PC-3 (cell line): Measurements from ENCODE around the gene EXOC4. TPM values are rescaled to one million over a fixed set of nuclear protein-coding genes. Genes with fewer than 3 reads are reported as not detected.

Source experiments
- ATAC-seq: fragments of 200-7000 bp; cut with Tn5 transposase; 2 replicates; pipeline ENCODE4 v1.9.1; 2020; ENCODE audit warnings: mild to moderate bottlenecking, moderate library complexity
- BruUV-seq: library from RNA; stranded (reverse); fragments of 400-500 nt; replicated peaks from 2 replicates; lab custom pipeline; 2021; lab: Mats Ljungman, UMichigan
- CTCF ChIA-PET: fragments of 300-600 bp; sonication (Branson Sonifier 250); formaldehyde crosslinking; loops from one replicate; lab custom pipeline; 2022; ENCODE audit warnings: antibody characterized with exemption; lab: Charles Lee
- POLR2A ChIA-PET: fragments of 300-600 bp; sonication (Branson Sonifier 250); formaldehyde crosslinking; loops from one replicate; lab custom pipeline; 2022; ENCODE audit warnings: antibody characterized with exemption; ENCODE audit not compliant: unreplicated experiment; lab: Charles Lee
- DNase-seq: peaks from one replicate; pipeline ENCODE4 v3.0.0-alpha.2; 2015
- H2AFZ ChIP-seq: fragments of 300-600 bp; sonication (generic); 2 replicates; pipeline ENCODE4 v1.6.0; 2016; ENCODE audit warnings: antibody characterized with exemption, low read length
- H3F3A ChIP-seq: fragments of 300-600 bp; sonication (generic); one replicate; pipeline ENCODE4 v1.6.0; 2017; ENCODE audit warnings: antibody characterized with exemption, low read length, control low read depth, mild to moderate bottlenecking; ENCODE audit not compliant: unreplicated experiment
- H3K27ac ChIP-seq: fragments of 300-600 bp; sonication (generic); 2 replicates; pipeline ENCODE4 v1.5.1; 2016; ENCODE audit warnings: mild to moderate bottlenecking, low read length
- H3K27me3 ChIP-seq: fragments of 300-600 bp; sonication (generic); 2 replicates; pipeline ENCODE4 v1.6.1; 2016; ENCODE audit warnings: low read length, mixed read lengths
- H3K36me3 ChIP-seq: fragments of 300-600 bp; sonication (generic); 2 replicates; pipeline ENCODE4 v1.6.1; 2016; ENCODE audit warnings: low read depth, mixed run types, low read length, mixed read lengths
- H3K4me1 ChIP-seq: fragments of 300-600 bp; sonication (generic); 2 replicates; pipeline ENCODE4 v1.5.1; 2016; ENCODE audit warnings: low read length; ENCODE audit not compliant: insufficient read depth
- H3K4me2 ChIP-seq: fragments of 300-600 bp; sonication (generic); 2 replicates; pipeline ENCODE4 v1.6.0; 2016; ENCODE audit warnings: low read length
- H3K4me3 ChIP-seq: fragments of 300-600 bp; sonication (generic); 2 replicates; pipeline ENCODE4 v1.5.1; 2016; ENCODE audit warnings: mild to moderate bottlenecking, low read length, mixed read lengths
- H3K79me2 ChIP-seq: fragments of 300-600 bp; sonication (generic); 2 replicates; pipeline ENCODE4 v1.6.1; 2017; ENCODE audit warnings: low read length, mixed read lengths
- H3K9ac ChIP-seq: fragments of 300-600 bp; sonication (generic); 2 replicates; pipeline ENCODE4 v1.6.0; 2016; ENCODE audit warnings: mild to moderate bottlenecking, low read length
- H3K9me2 ChIP-seq: fragments of 300-600 bp; sonication (generic); replicated peaks from 2 replicates; pipeline ENCODE4 v1.6.1; 2016; ENCODE audit warnings: mixed run types, low read length, mixed read lengths
- H3K9me3 ChIP-seq: fragments of 300-600 bp; sonication (generic); 2 replicates; pipeline ENCODE4 v1.6.1; 2016; ENCODE audit warnings: low read length, mixed read lengths
- H4K20me1 ChIP-seq: fragments of 300-600 bp; sonication (generic); 2 replicates; pipeline ENCODE4 v1.6.1; 2016; ENCODE audit warnings: low read length, mixed read lengths
- CTCF ChIP-seq: fragments of 300-600 bp; sonication (generic); conservative IDR thresholded peaks from 2 replicates; pipeline ENCODE4 v1.5.1; 2017; ENCODE audit warnings: antibody characterized with exemption, low read depth, mild to moderate bottlenecking, low read length
- EZH2 ChIP-seq: fragments of 300-600 bp; sonication (generic); IDR thresholded peaks from one replicate; pipeline ENCODE4 v1.6.1; 2017; ENCODE audit warnings: antibody characterized with exemption, mild to moderate bottlenecking, low read length; ENCODE audit not compliant: unreplicated experiment
- EZH2phosphoT487 ChIP-seq: fragments of 300-600 bp; sonication (generic); IDR thresholded peaks from 2 replicates; pipeline ENCODE4 v1.6.1; 2018; ENCODE audit warnings: mild to moderate bottlenecking, antibody characterized with exemption, low read length, borderline replicate concordance
- intact Hi-C: fragments of 100-400 bp; cut with micrococcal nuclease; formaldehyde crosslinking; loops from 2 replicates; pipeline ENCODE4 v1.9.0; 2023
- total RNA-seq: library from RNA; depleted of rRNA; stranded (reverse); fragments of >200 nt; gene quantifications from 2 replicates; pipeline ENCODE4 v1.2.3, GENCODE V29; 2014

Gene EXOC4
- total RNA-seq, 1 experiment from 2014 or later = 43.5 TPM

GRCh38 chr7:133601617-133602016 lies 348.7 kb downstream of the EXOC4 start:
- no peaks in the 10 kb centered on the region; the same call in 1 of the 2 replicates for H3K4me1 ChIP-seq
- no peaks in the 10 kb centered on the region for H4K20me1 ChIP-seq
- ATAC-seq (no peak), DNase-seq (no peak)
- H3K9me3 ChIP-seq = no peaks in the 10 kb centered on the region
- ChIA-PET POLR2A (no interaction called here), CTCF (no interaction called here)
- H3K27me3 ChIP-seq = no peaks in the 10 kb centered on the region
- no peak overlapping the region for H3K9ac ChIP-seq
- H3K27ac ChIP-seq = no peak overlapping the region
- no peak overlapping the region for H2AFZ ChIP-seq
- no peaks in the 10 kb centered on the region for H3K36me3 ChIP-seq
- H3K79me2 ChIP-seq = no peaks in the 10 kb centered on the region
- H3K9me2 ChIP-seq = no peaks in the 10 kb centered on the region
- no peaks in the 10 kb centered on the region for H3F3A ChIP-seq
- no peak overlapping the region for H3K4me2 ChIP-seq
- no TSS peak for BruUV-seq
- intact Hi-C loops = no loop called here
- TF ChIP-seq EZH2 (no peak), CTCF (no peak), EZH2phosphoT487 (no peak)
- no peak overlapping the region for H3K4me3 ChIP-seq

- intact Hi-C loops = no loop called here
- peak; percentile 15 for DNase-seq
- no peak overlapping the region for H3K9ac ChIP-seq
- H3K79me2 ChIP-seq = no peaks in the 10 kb centered on the region
- TF ChIP-seq EZH2 = no peak
- no peak for TF ChIP-seq EZH2phosphoT487
- no peak for TF ChIP-seq CTCF
- H3K27ac ChIP-seq = no peak overlapping the region
- H3K4me1 ChIP-seq = no peaks in the 10 kb centered on the region; the same call in 1 of the 2 replicates
- POLR2A ChIA-PET = no interaction called here
- H3F3A ChIP-seq = no peaks in the 10 kb centered on the region
- CTCF ChIA-PET = no interaction called here
- no peaks in the 10 kb centered on the region for H3K9me3 ChIP-seq
- BruUV-seq = no TSS peak
- no peaks in the 10 kb centered on the region for H3K27me3 ChIP-seq
- no peak overlapping the region for H3K4me2 ChIP-seq
- no peaks in the 10 kb centered on the region for H3K36me3 ChIP-seq
- no peaks in the 10 kb centered on the region for H4K20me1 ChIP-seq
- no peak for ATAC-seq
- H3K9me2 ChIP-seq = no peaks in the 10 kb centered on the region
- H3K4me3 ChIP-seq = no peak overlapping the region
- no peak overlapping the region for H2AFZ ChIP-seq
These were observed 349.4 kb downstream of the EXOC4 start for GRCh38 chr7:133602291-133602690.

DNA sequence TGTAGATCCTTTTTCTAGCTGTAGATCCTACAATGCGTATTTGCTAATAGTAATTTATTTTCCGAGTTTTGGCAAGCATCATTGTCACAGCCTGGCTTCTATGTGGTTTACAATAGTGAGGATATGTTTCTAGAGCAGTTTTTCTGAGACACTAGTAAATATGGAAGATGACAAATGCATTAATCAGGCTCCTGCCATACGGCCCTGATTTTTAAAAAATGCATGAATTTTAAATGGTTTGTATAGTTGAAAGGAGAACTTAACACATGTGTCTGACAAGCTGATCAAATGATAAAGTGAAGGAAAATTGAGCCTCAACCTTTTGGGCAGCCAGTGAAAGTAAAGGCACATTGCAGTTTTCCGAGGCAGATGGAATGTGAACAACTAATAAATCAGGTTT lies 354.1 kb downstream of the EXOC4 start:
- Histone ChIP-seq H4K20me1 (no peaks in the 10 kb centered on the region), H2AFZ (no peak overlapping the region), H3K36me3 (no peaks in the 10 kb centered on the region), H3K9me3 (no peaks in the 10 kb centered on the region), H3K79me2 (no peaks in the 10 kb centered on the region), H3K4me3 (no peak overlapping the region), H3K4me2 (no peak overlapping the region), H3K9me2 (no peaks in the 10 kb centered on the region), H3F3A (no peaks in the 10 kb centered on the region), H3K9ac (no peak overlapping the region), H3K4me1 (no peaks in the 10 kb centered on the region; the same call in 1 of the 2 replicates), H3K27me3 (no peaks in the 10 kb centered on the region), H3K27ac (no peak overlapping the region)
- intact Hi-C loops = no loop called here
- ATAC-seq (no peak), DNase-seq (no peak)
- no TSS peak for BruUV-seq
- TF ChIP-seq EZH2phosphoT487 (no peak), EZH2 (no peak), CTCF (no peak)
- ChIA-PET CTCF (no interaction called here), POLR2A (no interaction called here)
